Measurements from ENCODE around the gene TRAIP.

DNA sequence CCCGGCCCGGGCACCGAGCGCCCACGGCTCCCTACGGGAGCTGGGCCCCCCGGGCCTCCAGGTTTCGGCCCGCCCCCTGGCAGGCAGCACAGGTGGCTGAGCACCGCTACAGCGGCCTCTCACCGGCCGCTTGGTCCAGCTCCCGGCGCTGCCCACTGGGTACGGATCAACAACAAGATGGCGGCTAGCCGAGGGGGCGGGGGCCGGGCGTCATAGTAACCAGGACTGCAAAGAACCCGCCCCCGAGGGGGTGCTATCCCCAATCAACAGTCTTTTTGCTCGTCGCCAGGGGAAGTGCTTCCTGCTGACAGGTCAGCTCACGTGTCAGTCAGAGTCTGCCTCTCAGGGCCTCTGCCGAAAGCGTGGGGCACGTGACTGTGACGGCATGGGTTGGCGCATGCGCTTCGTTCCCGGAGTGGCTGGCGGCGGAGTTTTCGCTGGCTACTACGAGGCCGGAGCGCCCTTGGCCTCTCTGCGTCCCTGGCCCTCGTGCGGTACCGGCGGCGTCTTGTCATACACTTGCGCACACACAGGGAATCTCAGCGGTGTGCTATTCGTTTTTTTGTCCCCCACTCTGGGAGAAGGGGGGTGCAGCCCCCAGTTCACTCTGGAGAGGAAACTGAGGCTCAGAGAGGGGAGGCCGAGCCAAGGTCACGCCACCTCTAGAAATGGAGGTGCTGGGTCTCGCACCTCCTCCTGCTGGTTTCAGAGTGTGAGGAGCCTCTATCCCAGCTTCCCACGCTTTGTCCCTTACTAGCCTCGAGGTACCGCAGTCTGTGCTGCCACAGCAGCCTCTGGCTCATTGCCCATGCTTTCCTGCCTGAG, 69.8 kb downstream of the TRAIP start, which contains the start of gene IP6K1:
- TF ChIP-seq EZH2 (IDR thresholded peaks at IDR 0.05; ENCODE audit: borderline replicate concordance, low read length) = no peak
- no peak for TF ChIP-seq CTCF (IDR thresholded peaks at IDR 0.05; ENCODE audit: low read length)

Data from OCI-LY1 (cell line).